SKM-1 (cell line): Measurements from ENCODE around the gene C11orf86.

Experiments
- DNase-seq: peaks from one replicate; lab custom pipeline; 2025; ENCODE audit not compliant: unreplicated experiment; lab: John Stamatoyannopoulos, UW

C11orf86 gene

DNA sequence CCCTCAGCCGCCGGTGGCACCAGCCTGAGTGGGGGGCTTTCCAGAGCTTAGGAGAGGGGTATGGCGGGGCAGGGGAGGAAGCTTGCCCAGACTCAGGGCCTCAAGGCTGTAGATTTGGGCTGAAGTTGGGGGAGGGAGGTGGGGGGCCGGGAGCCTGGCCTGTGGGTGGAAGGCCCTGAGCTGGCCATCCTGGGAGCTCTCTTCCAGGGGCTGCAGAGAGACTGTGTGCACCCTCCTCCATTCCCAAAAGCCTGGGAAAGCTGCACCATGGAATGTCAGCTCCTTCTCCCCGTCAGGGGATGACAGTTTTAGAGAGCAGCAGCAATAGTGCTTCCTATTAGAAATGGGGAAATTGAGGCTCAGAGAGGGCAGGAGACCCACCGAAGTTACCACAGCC lies 48.9 kb downstream of the C11orf86 start:
- no peak for DNase-seq

GRCh38 chr11:67024410-67024809 lies 49.3 kb downstream of the C11orf86 start:
- DNase-seq: no peak

- no peak for DNase-seq
Observed at GRCh38 chr11:67024966-67025365, 49.9 kb downstream of the C11orf86 start.

- no peak for DNase-seq
Observed at GRCh38 chr11:67025750-67026149, 50.6 kb downstream of the C11orf86 start.
